ENCODE results near the gene FAM53A.
"Not testable (repeated sequence)": the region's sequence is repeated elsewhere in the genome, so short reads cannot be mapped to it uniquely, and the experiment has no call there.

Gene FAM53A

GRCh38 chr4:1717129-1718094 is 33.3 kb upstream of the FAM53A start:
- no peak for DNase-seq (ENCODE audit: low read depth)

- DNase-seq (ENCODE audit: low read depth): no peak
These were observed 32.2 kb upstream of the FAM53A start for GRCh38 chr4:1716065-1716945.

DNA sequence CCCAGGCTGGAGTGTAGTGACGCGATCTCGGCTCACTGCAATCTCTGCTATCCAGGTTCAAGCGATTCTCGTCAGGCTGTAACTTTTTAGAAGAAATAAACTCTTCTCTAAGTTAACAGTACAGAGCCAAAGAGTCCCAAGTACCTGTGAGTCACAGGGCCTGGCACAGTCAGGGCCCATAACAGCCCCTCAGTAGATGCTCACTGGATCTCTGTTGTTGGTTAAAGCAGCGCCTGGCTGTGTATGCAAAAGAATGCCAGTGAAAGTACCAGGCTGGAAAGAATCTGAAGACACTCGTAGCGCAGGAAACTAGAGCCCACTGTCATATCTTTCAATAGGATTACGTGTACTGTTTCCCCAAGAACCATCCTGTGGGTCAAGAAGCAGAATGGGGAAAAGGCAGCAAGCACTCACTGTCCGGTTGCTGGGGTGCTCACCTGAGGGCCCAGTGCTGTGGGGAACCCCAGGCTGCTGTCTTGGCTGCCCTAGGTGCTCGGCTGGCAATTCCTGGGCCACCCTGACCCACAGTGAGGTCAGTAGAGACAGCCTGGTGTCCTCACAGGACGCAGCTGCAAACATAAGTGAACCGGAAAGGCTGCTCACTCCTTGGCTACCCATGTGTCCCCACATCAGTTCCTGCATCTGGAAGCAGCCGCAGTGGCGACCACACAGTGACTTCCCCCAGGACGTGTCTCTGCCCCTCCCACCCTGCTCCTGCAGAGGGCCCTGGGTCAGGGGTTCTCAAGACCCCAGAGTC is 31.1 kb upstream of the FAM53A start:
- no peak for DNase-seq (ENCODE audit: low read depth)

GRCh38 chr4:1714303-1715001 is 30.3 kb upstream of the FAM53A start:
- DNase-seq (ENCODE audit: low read depth): no peak

GRCh38 chr4:1713003-1713851 is 29.1 kb upstream of the FAM53A start:
- no peak for DNase-seq (ENCODE audit: low read depth)

GRCh38 chr4:1712216-1713002 is 28.3 kb upstream of the FAM53A start, which contains the start of gene SLBP:
Gene SLBP (minus strand): TSS chr4:1712319. CDS start chr4:1712188, 131 bp downstream.
- peak; percentile 98 for DNase-seq (ENCODE audit: low read depth)

GRCh38 chr4:1711571-1712215 is 27.6 kb upstream of the FAM53A start:
- DNase-seq (ENCODE audit: low read depth): no peak

GRCh38 chr4:1711055-1711570 is 27.0 kb upstream of the FAM53A start:
- no peak for DNase-seq (ENCODE audit: low read depth)

GRCh38 chr4:1708581-1708980 is 24.5 kb upstream of the FAM53A start:
- no peak for DNase-seq (ENCODE audit: low read depth)

GRCh38 chr4:1706358-1706757 is 22.2 kb upstream of the FAM53A start:
- DNase-seq (ENCODE audit: low read depth): no peak

DNA sequence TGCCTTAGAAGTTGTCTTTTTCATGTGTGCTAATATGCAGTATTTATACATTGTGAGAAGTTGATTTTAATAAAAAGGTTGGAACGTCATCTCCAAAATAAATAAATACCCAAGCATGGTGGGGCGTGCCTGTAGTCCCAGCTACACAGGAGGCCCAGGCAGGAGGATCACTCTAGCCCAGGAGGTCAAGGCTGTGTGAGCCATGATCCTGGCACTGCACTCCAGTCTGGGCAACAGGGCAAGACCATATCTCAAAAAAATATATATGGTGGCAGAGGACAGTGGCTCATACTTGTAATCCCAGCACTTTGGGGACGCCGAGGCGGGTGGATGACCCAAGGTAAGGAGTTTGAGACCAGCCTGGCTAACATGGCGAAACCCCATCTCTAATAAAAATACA is 21.6 kb upstream of the FAM53A start:
- DNase-seq (ENCODE audit: low read depth): no peak

DNA sequence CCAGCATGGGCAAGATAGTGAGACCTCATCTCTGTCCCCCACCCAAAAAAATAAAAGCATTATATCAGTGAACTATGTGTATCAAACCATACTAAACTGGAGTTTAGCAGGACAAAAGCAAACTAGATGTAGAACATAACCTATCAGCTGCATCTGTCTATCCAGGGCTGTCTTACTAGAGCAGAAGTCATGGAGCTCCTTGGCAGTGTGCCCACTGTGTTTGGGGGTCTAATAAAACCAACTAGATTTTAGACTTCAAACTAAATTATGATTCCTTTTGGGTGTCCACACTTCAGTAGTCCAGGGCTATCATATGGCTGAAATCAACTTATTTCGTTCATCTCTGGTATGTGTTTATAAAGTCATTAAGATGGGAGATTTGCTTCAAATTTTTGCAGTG is 19.8 kb upstream of the FAM53A start:
- DNase-seq (ENCODE audit: low read depth): no peak

DNA sequence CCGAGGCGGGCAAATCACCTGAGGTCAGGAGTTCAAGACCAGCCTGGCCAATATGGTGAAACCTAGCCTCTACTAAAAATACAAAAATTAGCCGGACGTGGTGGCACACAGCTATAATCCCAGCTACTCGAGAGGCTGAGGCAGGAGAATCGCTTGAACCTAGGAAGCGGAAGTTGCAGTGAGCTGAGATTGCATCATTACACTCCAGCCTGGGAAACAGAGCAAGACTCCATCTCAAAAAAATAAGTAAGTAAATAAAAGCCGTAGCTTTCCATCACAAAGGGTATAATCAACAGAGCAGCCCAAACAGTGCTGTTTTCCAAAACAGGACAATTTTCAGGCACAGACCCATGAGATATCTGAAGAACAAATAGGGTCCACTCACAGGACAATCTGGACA is 17.6 kb upstream of the FAM53A start:
- not testable (repeated sequence) for DNase-seq (ENCODE audit: low read depth)

DNA sequence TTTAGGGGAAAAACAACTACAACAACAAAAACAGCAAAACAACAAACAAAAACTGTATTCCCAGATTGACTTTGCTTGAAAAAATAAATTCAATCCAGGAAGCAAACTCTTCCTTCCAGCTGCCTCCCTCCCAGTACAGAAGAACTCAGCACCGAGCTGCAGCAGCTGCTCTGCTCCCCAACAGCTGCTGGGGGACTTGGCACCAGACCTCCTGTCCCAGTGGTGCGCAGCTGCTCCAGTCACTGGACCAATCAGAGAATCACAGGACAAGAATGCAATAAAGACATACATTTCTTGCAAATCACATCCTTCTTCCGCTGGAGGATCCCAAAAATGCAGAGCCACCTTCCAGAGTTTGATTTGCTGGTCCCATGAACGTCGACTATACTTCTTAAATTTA is 11.8 kb upstream of the FAM53A start:
- no peak for DNase-seq (ENCODE audit: low read depth)

DNA sequence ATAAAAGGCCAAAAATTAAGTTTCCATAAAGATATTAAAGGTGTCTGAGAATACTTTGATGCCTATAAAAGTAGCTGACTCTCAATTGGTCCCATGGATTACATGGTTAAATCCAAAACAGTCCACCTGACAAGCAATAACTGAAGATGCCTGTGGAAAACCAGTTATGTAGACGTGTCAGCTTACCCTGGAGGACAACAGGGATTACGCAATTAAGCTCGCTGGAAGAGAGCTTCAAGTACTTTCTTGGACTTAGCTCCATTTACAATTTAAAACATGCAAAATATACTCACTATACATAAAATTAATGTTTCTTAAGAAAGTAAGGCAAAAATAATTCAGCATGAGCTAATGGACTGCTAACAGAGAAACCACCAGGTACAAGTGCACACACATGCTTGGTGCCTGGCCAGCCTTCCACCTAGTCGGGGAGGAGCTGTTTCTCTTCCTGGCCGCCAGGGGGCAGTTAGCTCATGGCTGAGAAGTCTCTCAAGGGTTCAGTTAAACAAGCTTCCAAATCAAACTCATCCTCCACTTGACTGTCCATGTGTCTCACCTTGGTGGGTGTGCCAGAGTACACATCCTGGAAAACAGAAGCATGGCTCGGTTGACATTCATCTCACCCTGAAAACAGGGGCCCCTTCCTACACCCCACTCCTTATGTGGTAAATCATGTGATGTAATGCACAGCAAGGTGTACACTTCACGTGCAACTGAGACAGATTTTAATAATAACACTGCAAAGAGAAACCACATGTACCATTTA is 9.2 kb upstream of the FAM53A start:
- DNase-seq (ENCODE audit: low read depth): peak; percentile 66

DNA sequence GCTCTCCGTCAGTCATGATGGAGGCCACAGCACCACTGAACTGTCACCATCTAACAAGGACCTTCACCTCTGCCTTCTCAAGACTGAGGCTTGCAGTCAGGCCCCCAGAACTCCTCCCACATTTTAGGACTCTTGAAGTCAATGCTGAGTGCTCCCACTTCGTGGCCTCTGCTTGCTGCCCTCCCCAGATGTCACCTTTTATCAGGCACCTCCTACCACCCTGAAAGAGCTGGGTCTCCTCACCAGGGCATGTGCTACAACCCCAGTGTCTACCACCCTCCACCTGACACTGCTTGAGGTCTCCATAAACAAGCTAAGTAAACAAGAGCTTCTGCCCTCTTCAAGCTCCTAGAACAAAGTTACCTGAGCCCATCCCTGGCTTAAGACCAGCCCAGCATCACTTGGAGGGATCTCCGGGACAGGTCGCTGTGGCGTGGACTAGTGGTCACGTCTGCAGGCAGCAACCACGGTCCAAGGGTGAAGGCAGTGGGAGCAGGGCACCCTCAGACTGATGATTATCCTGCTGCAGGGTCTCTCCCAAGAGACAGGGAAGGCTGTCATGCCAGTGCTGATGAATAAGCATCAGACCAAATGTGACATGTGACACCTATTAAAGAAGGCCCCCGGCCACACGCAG is 7.7 kb upstream of the FAM53A start:
- DNase-seq (ENCODE audit: low read depth): no peak

DNA sequence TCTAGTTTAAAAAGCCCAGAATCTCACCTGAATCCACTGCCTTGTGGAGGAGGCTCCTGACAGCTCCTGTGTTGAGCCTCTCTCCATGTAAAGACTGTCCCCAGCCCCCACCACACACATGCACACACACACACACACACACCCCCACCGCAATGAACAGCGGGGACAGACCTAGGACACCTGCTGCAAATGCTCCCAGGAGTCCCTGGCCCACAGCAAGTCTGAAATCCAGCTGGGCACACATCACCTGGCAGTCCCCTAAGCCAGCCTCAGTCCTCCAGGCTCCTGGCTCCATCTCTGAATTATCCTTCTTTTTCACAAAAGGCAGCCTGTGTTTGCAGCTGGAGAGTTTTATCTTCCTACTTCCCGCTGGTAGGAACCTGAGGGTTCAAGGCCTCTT is 6.6 kb upstream of the FAM53A start:
- DNase-seq (ENCODE audit: low read depth): no peak
